ENCODE measurements around the gene RHNO1.

Gene RHNO1, protein sequence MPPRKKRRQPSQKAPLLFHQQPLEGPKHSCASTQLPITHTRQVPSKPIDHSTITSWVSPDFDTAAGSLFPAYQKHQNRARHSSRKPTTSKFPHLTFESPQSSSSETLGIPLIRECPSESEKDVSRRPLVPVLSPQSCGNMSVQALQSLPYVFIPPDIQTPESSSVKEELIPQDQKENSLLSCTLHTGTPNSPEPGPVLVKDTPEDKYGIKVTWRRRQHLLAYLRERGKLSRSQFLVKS

DNA sequence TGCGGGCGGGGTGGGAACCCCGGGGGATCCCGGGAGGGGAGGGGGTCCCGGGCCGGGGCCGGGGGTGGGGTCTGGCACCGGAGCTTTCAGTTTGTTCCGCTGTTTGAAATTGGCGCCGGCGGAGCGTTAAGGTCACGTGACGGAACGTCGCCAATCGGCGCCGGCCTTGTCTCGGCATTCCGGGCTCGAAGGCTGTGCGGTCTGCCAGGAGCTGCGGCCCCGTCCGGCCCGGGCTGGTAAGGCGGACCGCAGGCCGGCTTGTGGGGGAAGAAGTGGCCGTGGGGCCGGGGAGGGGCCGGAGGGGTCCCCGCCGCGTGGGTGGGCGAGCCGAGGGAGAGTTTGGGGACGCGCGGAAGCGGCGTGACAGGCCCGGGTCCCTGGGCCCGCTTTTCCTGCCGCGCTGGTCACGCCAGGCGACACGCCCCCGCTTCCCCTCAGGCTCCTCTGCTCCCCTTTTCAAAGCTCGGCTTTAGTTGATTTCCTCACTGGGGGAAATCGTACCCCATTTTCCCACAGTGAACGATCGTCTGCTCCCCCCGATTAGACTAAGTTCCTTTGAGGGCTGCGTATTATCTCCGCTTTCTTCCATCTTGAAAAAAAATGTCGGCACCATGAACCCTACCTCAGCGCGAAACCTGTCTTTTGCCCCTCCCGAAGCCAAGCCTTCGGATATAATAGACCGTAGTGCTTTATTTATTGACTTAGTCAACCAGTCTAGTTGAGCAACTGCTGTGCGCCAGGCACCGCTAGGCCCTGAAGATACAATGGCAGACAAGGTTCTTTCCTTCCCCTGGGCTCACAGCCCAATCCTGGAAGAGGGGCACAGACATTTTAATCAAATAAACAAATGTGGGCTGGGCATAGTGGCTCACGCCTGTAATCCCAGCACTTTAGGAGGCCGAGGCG is at the start of gene RHNO1, which contains the start of gene FOXM1:
Gene RHNO1 (plus strand): TSS at position 177 of the 906 bp plus-strand sequence. CDS start 8,144 bp downstream, outside the sequence.
Gene FOXM1 (minus strand): TSS at position 128 of the 906 bp plus-strand sequence. CDS start 2,696 bp downstream, outside the sequence.
- peak; percentile 65 to 81 (median 74) for DNase-seq (ENCODE audit: low read depth in 4 of 4, low spot score in 1 of 4)

DNA sequence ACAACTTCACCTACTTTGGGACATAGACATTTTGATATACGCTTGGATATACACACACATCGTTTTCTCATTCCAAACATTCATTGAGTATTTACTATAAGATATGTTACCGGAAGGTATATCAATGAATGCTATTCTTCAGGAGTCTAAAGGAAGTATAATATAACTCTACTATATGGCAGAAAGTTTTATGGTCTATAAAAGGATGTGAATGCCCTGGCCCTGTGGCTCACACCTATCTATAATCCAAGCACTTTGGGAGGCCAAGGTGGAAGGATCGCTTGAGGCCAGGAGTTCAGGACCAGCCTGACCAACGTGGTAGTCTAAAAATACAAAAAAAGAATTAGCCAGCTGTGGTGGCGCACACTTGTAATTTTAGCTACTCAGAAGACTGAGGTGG is 47.7 kb upstream of the RHNO1 start:
- no peak for DNase-seq (ENCODE audit: low read depth in 4 of 4, low spot score in 1 of 4)

DNA sequence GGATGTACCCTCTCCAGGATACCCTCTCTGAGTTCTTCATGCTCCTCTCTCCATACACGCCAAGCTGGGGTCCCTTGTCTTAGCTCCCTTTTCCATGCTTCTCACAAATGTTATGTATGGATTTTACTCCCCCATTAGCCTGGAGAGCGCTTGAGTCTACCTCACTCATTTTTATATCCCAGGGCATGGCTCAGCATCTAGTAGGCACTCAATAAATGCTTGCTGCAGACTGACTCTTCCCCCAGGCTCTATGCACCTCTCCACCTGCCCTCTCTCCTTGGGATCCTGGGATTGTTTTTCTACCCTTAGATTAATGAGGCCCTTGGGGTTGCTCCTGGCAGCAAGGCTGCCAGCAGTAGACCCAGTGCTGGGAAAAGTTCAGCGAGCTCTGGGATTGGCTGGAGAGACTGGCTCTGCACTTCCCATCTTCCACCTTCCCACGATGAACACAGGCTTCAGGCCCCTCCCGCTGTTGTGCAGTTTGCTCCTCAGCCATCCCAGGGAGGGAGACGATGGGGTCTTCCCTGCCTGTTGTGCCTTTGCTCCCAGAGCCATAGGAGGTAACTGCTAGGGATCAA is 44.4 kb upstream of the RHNO1 start:
- no peak for DNase-seq (ENCODE audit: low read depth in 4 of 4, low spot score in 1 of 4)

DNA sequence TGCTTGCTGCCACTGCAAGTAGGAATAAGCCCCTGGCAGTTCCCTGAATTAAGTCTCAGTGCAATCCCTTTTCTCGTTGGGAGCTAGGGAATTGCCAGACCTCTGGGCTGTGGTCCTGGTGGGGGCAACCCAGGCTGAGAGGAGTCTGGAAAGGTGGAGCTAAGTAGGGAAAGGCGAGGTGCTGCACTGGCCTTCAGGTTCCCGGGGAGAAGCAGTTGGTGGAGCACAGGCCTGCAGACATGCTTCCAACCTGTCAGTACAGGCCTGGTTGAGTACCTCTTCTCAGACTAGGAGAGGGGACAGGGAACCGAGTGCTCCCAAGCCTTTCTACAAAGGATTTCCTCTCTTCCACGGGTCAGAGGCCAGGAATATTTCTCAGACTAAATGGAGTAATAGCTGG is 43.7 kb upstream of the RHNO1 start:
- DNase-seq (ENCODE audit: low read depth in 4 of 4, low spot score in 1 of 4): no peak

- DNase-seq (ENCODE audit: low read depth in 4 of 4, low spot score in 1 of 4): no peak
These were observed 43.2 kb upstream of the RHNO1 start for GRCh38 chr12:2833810-2834209.

DNA sequence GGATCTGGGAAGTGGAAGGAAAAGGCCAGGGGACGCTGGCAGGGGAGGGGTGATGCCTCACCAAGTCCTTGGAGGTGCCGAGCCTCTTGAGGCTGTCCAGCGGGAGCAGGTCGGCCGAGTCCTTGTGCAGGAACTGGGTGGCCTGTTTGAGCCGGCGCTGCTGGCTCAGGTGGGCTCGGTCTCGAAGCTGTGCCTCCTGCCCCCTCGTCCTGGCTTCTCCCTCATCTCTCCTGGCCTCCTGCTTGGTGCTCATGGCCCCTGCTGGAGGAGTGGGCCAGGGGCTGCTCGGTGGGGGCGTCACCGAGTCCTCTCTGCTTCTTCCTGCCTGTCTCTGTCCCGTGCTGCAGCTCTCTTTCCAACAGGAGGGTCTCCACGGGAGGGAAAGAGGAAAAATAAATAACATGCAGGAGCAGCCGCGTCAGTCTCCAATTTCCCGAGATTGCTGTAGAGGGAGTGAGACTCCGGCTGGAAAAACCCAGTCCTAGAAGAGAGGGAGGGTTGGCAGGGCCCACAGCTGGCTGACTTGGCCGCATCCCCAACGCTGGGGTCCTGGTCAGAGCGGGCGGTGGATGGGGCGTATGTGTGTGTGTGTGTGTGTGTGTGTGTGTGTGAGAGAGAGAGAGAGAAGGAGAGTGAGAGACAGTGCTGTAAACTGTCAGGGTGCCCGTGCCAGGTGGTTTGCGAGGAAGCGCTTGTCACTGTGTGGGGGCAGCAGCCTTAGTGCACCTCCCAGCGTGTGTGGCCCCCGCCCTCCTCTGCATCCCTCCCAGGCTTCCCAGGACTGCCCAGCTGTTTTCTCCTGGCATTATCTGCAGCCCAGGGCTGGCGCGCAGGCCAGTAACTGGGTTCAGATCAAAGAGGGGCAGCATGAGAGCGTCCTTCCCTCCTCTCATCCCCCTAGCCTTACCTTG is 42.2 kb upstream of the RHNO1 start, which contains the start of gene NRIP2:
Gene NRIP2 (minus strand): TSS at position 455 of the 911 bp plus-strand sequence. CDS start 52 bp downstream, at position 403.
- DNase-seq (ENCODE audit: low read depth in 4 of 4, low spot score in 1 of 4): no peak

GRCh38 chr12:2835691-2836403 is 41.2 kb upstream of the RHNO1 start:
- DNase-seq (ENCODE audit: low read depth in 4 of 4, low spot score in 1 of 4): no peak

GRCh38 chr12:2836574-2836973 is 40.4 kb upstream of the RHNO1 start:
- no peak for DNase-seq (ENCODE audit: low read depth in 4 of 4, low spot score in 1 of 4)

DNA sequence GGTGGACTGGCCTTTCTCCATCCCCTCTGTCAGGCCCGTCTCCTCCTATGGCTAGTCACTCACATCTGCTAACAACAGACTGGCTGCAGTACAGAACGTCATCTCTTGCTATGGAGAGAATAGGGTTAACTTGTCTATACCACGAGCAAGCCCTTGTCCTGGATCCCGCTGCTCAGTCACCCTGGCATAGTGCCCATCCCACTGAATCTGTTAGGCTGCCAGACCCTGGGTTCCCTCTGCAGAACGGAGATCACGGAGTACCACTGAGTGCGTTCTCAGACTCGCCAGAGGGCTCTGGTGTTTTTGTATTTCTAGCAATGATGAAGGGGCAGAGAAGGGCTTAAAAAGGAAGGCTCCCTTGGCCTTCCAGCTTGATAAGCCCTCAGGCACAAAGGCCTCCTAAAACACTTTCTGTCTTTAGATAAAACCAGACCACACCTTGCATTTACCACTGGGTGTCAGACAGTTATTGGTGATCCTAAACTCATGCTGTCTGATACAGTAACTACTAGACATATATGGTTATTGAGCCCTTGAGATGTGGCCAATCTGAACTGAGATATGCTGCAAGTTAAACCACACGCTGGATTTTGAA is 35.9 kb upstream of the RHNO1 start:
- no peak for DNase-seq (ENCODE audit: low read depth in 4 of 4, low spot score in 1 of 4)

DNA sequence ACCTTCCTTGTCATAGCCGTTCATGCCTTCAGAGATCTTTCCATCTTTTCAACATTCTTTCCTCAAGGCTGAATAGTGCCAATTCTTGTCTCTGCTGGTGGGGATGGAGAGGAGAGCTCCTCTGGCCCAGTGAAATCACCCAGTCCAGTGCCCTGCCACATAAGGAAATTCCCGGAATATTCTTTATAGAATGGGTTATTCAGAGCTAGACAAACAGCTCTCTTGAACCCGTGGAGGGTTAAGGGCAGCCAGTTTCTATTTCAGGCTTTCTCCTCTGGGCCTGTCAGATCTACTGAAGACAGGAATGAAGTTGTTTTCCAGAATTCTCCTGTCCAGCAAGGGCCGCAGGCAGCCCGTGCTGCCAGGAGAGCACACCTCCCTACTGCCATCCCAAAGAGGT is 34.1 kb upstream of the RHNO1 start:
- no peak for DNase-seq (ENCODE audit: low read depth in 4 of 4, low spot score in 1 of 4)

GRCh38 chr12:2844786-2845185 is 32.2 kb upstream of the RHNO1 start:
- DNase-seq (ENCODE audit: low read depth in 4 of 4, low spot score in 1 of 4): no peak

GRCh38 chr12:2845280-2845679 is 31.7 kb upstream of the RHNO1 start:
- DNase-seq (ENCODE audit: low read depth in 4 of 4, low spot score in 1 of 4): no peak

DNA sequence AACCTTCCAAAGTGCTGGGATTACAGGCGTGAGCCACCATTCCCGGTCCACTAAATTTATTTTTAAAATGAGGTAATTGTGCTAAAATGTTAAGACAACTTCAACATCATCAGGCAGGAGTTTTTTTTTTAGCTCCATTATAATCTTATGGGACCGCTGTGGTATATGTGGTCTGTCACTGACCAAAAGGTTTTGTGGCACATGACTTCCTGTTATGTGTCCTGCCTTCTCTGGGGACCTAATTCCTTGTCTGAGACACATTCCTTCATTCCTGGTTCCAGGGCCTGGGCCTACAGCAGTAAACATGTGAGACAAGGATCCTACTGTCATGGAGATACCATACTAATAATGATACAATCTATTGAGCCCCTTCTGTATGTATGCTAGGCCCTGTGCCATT is 25.1 kb upstream of the RHNO1 start:
- DNase-seq (ENCODE audit: low read depth in 4 of 4, low spot score in 1 of 4): no peak

DNA sequence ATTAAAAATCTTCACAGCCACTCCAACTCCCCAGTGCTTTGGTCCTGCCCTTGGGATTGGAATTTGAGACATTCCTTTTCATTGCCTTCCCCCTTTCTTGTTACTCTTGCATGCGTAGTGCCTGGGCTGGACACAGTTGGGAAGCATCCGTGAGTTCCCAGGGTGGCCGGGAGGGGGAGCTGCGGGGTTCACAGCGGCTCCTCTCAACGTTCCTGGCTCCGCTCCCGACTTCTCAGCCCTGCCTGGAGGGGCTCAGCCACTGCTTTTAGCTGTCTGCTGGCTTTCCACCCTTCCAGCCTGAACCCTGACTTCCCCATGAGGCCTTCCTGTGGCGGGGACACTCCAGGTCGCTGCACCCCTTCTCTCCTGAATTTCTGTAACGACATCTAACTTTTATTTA is 23.4 kb upstream of the RHNO1 start:
- DNase-seq (ENCODE audit: low read depth in 4 of 4, low spot score in 1 of 4): peak in 3 of 4 experiments; percentile 25 to 41 (median 27)

DNA sequence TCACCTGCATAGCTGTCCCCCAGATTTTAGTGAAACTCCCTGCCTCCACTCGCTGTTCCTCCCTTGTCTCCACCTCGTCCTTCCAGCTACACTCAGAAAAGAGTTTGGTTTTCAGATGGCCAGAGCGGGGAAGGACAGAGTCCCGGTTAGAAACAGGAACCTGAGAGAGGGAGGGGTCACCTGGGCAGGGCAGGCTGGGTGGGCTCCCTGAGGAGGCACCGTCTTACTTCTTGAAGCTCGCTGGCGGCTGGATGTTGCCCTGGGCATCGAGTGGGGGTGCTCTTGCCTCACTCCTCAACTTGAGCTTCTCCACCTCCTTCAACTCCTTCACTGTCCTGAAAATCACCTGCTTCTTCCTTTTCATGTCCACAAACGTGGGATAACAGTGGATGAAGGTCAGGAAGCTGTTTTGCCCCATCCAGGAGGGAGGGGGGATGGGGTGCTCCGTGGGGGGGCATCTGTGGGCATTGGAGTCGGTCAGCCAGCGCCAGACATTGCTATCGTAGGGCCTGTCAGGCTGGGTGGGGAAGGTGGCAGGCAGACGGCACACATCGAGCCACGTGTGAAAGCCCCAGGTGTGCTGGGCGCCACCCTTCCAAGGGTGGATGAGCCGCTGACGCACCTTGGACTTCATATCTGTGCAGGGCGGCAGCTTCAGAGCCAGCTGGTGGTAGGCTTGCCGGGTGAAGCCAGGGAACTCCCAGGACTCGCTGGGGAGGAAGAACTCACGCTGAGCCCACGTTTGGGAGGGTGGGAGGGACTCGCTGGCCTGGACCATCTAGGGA is 22.2 kb upstream of the RHNO1 start:
- DNase-seq (ENCODE audit: low read depth in 4 of 4, low spot score in 1 of 4): no peak

GRCh38 chr12:2855546-2855945 is 21.5 kb upstream of the RHNO1 start:
- DNase-seq (ENCODE audit: low read depth in 4 of 4, low spot score in 1 of 4): no peak

DNA sequence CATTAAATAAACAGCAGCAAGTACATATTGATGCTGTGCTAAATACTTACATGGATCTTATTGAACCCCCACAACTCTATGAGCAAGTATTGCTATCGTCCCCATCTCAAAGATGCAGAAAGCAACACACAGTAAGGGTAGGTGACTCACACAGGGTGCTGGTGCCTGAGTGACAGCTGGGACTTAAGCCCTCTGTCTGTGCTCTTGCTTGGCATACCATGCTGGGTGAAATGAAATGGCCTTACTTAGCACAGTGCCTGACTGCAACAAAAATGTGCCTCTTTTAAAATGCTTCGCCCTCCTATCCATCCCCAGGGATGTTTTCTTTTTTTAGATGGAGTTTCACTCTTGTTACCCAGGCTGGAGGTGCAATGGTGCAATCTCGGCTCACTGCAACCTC is 21.0 kb upstream of the RHNO1 start:
- DNase-seq (ENCODE audit: low read depth in 4 of 4, low spot score in 1 of 4): no peak

GRCh38 chr12:2857021-2857431 is 20.0 kb upstream of the RHNO1 start, which contains the start of gene TEX52:
Gene TEX52, minus strand, starts transcription at chr12:2857039. Its CDS starts 13 bp downstream, at chr12:2857026.
- no peak for DNase-seq (ENCODE audit: low read depth in 4 of 4, low spot score in 1 of 4)

GRCh38 chr12:2857576-2857975 is 19.4 kb upstream of the RHNO1 start:
- no peak for DNase-seq (ENCODE audit: low read depth in 4 of 4, low spot score in 1 of 4)

All from stimulated activated CD4-positive, alpha-beta T cell treated with anti-CD3 and anti-CD28 coated beads, Interleukin-1b, Interleukin-23, amount 100 ng/mL, for 24 hours (primary cell).